Right renal cortex interstitium (tissue), 3 donors: ENCODE data around the gene PFKL. TPM values are rescaled to one million over a fixed set of nuclear protein-coding genes. Genes with fewer than 3 reads are reported as not detected.
"Not testable (repeated sequence)": the region's sequence is repeated elsewhere in the genome, so short reads cannot be mapped to it uniquely, and the experiment has no call there.

Experiments used
- DNase-seq, 3 donors: peaks; one replicate each; pipeline ENCODE4 v3.0.0-alpha.2; 2013; ENCODE audit warnings: low read depth in 3 of 3, low spot score in 2 of 3
- polyA plus RNA-seq, 3 donors: library from polyadenylated mRNA; unstranded; fragments of 120-200 nt; gene quantifications; one replicate each; pipeline ENCODE4 v1.2.1, GENCODE V29; 2013; ENCODE audit not compliant: insufficient read length in 3 of 3

PFKL gene
- polyA plus RNA-seq, 3 donors, result 96.8 to 128 (median 105) TPM

- peak; percentile 36 to 39 (median 38) for DNase-seq
Observed at GRCh38 chr21:44337941-44338895, 38.4 kb downstream of the PFKL start.

DNA sequence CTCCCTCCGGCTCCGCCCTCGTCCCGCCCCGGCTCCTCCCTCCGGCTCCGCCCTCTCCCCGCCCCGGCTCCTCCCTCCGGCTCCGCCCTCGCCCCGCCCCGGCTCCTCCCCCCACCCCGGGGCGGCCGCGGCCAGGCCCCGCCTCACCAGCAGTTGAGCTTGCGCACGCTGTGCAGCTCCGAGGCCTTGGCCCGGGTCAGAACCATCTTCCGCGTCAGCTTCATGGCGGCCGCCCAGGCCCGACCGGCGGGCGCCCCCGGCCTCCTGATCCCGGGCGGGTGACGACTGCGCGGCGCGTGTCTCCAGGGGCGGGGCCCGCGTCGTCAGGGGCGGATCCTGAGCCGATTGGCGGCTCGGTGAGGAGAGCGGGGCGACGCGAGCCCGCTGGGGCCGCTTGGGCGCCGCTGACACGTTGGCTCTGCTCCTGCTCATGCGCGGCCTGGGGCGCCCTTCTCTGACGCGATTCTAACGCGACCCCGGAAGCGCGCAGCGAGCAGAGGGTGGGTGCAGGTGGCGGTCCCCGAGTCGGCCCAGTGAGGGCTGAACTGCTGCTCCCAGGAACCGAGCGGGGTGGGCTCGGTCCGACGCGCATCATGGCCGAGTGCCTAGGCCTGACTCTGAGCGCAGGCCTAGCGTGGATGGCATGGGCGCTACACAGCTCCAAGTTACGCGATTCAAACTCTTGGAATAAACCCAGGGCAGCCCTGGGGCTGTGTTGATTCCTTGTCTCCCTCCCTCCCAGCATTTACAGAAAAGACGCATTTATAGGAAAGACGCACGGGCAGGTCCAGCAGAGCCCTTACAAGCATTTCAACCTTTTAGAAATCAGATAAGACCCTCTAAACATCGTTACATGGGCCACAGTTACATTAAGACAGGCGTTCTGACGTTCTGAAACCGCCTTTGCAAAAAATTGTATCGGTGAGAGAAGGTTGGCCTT lies 39.4 kb downstream of the PFKL start, which contains the start of gene CFAP410:
TSS of gene CFAP410 (minus strand) at position 420 of the 940 bp plus-strand sequence. CDS start at position 224, 196 bp downstream.
- DNase-seq, result peak; percentile 78 to 88 (median 85)

- DNase-seq, result not testable (repeated sequence)
Observed at GRCh38 chr21:44341726-44342458, 42.0 kb downstream of the PFKL start.

DNA sequence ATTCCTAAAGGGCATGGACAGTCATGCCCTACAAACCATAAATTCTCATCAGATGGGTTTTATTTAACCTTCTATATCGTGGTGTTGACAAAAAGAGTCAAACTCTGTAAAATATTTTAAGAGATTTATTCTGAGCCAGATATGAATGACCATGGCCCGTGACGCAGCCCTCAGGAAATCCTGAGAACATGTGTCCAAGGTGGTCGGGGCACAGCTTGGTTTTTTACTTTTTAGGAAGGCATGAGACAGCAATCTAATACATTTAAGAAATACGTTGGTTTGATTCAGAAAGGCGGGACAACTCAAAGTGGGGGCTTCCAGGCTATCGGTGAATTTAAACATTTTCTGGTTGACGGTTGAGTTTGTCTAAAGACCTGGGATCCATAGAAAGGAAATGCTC lies 43.1 kb downstream of the PFKL start:
- not testable (repeated sequence) for DNase-seq

- no peak for DNase-seq
Observed at GRCh38 chr21:44344541-44345183, 44.8 kb downstream of the PFKL start.

DNA sequence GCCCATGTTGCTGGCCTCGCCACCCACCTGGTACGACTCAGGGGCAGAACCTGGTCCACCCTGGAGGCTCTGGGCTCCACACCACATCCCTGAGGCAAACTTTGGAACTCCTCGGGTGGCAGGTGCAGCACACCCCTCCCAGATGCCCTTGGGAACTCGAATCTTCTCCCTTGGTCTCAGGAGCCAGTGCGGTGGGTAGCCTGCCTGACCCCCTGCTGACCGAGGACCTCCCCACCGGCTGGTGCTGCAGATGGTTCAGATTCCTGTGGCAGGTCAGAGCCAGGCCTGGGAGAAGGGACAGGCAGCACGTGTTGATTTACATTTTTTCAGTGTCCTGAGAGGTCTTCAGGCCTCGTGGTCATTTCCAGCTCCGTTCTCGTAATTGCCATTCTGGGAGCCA lies 45.6 kb downstream of the PFKL start:
- no peak for DNase-seq

DNA sequence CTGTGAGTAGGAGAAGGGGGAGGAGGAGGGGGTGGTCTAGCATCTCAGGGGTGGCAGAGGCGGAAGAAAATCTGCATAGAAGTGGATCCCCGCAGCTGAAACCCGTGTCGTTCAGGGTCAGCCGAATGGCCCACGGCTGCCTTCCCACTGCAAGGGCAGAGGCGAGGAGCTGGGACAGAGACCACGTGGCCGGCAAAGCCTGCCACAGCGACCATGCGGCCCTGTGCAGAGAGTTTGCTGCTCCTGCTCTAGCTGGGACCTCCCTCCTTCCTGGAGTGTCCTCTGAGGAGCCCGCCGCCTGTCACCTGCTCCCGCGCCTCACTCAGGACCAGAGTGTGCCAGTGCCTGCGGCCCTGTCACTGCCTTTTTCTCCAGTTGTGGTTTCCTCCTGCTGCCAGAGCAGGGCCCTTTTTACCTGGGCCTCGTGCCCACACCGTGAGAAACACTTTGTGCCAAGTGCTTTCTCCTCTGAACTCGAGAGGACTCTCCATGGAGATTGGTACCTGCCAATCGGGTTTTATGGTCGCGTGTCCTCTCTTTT lies 48.1 kb downstream of the PFKL start:
- no peak for DNase-seq

DNA sequence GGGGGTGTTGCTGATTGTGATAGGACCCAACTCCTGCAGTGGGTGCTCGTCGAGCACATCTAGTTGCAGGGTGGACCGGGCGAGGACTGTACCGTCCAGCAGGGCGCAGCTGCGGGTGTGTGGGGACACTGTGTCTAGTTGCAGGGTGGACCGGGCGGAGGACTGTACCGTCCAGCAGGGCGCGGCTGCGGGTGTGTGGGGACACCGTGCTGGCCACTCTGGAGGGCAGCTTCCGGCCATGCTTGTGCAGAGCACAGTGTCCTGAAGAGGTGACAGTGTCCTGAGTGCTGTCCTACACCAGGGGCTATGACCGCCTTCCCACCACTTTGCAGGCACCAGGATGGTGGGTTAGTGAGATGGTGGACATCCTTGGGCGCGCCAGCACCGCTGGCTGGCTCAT lies 49.0 kb downstream of the PFKL start:
- DNase-seq, result no peak

GRCh38 chr21:44349416-44349846 lies 49.6 kb downstream of the PFKL start:
- no peak for DNase-seq

DNA sequence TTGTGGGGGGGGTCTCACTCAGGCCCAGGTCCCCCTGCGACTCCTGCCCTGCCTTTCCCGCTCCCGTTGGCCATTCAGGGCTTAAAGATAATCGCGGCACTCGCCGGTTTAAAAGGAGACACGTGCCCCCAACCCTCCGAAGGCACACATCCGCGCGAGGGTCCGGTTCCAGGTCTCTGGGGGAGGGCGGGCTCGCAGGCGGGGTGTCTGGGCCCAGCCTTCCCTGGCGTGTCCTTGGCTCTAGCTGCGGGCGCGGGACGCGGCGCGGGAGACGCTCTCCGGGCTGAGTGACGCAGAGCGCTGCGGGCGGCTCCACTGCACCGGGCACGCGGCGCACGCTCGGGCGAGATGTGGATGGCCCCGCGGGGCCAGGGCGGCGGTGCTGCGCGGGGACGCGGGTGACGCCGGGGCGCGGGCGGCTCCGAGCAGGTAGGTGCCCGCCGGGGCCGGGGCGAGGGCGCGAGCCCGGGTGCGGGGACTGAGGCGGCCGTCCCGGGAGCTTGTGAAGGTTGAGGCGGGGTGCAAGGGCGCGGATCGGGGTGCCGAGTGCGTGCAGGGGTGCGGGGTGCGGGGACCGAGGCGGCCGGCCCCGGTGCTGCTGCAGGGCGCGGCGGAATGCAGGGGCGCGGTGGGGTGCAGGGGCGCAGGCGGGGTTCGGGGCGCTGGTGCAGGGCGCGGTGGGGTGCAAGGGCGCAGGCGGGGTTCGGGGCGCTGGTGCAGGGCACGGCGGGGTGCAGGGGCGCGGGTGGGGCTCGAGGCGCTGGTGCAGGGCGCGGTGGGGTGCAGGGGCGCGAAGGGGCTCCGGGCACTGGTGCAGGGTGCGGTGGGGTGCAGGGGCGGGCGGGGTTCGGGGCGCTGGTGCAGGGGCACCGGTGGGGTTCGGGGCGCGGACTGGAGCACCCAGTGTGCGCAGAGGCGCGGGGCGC lies 50.3 kb downstream of the PFKL start:
- DNase-seq, result no peak

DNA sequence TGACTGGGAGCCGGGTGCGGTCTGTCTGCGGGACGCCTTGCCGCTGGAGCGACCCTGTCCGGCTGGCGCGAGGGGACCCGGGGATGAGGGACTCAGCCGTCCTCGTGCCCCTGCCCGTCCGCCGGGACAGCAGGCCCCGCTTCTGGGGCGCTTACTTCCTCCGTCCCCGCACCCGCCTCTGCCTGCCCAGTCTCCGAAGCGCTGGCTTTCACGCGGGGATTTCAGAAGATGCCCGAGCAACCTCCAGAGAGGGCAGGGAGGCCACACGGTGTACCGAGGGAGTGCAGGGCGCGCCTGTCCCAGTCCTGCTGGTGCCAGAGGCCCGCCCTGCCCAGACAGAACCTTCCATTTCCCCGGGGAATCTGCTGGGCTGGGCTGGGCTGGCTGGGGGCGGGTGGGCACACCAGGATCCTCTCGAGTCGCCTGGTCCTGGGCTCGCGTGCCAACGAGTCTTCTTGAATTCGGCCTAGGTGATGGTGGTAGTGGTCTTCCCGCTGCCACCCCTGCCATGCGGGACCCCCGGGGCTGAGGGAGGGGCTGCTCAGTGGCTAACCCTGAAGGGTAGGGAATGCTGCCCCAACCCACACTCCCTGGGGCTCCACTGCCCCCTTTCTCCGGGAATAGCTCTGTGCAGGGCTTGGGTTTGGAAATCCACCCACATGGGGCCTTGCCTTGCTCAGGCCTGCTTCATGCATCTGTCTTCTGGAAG lies 51.1 kb downstream of the PFKL start:
- DNase-seq, result no peak

GRCh38 chr21:44351535-44352252 lies 51.8 kb downstream of the PFKL start:
- DNase-seq, result no peak

GRCh38 chr21:44352253-44352860 lies 52.5 kb downstream of the PFKL start:
- no peak for DNase-seq

- DNase-seq, result no peak
Observed at GRCh38 chr21:44353191-44353970, 53.5 kb downstream of the PFKL start, which contains the start of gene TRPM2. Gene TRPM2 (plus strand): TSS chr21:44353621. CDS start chr21:44353701, 80 bp downstream.

GRCh38 chr21:44354001-44354405 lies 54.1 kb downstream of the PFKL start:
- DNase-seq, result no peak
